Endothelial cell of umbilical vein (primary cell): Measurements from ENCODE around the gene TMEM19. TPM values are rescaled to one million over a fixed set of nuclear protein-coding genes. Genes with fewer than 3 reads are reported as not detected.

Source experiments
- BruUV-seq: library from RNA; stranded (reverse); fragments of 400-500 nt; replicated peaks from 2 replicates; lab custom pipeline; 2021; lab: Mats Ljungman, UMichigan
- CTCF ChIA-PET: fragments of 300-600, 350-600 bp; sonication (Branson Sonifier 250); formaldehyde crosslinking; loops from one replicate; lab custom pipeline; 2021; ENCODE audit warnings: antibody characterized with exemption, inconsistent platforms; lab: Charles Lee
- POLR2A ChIA-PET: fragments of 300-600, 350-600 bp; sonication (Branson Sonifier 250); formaldehyde crosslinking; loops from one replicate; lab custom pipeline; 2021; ENCODE audit warnings: antibody characterized with exemption, inconsistent platforms; lab: Charles Lee
- DNase-seq: peaks from one replicate; pipeline ENCODE4 v3.0.0-alpha.2; 2011; ENCODE audit warnings: low read depth, low spot score
- FAIRE-seq: peaks from 2 replicates; lab custom pipeline; 2011; peaks lifted over from hg19 to GRCh38; lab: Jason Lieb, UNC
- H2AFZ ChIP-seq: 2 replicates; pipeline ENCODE4 v1.6.0; 2012; ENCODE audit warnings: low read depth, low read length, control low read depth, inconsistent platforms
- H3K27ac ChIP-seq: 2 replicates; pipeline ENCODE4 v1.5.1; 2011; ENCODE audit warnings: low read depth, mild to moderate bottlenecking, control low read depth, low read length, moderate library complexity; ENCODE audit not compliant: insufficient read depth
- H3K27me3 ChIP-seq, 2 experiments: 2 replicates each; pipeline versions ENCODE4 v1.6.0 to v1.6.1; 2011; ENCODE audit warnings: low read length in 2 of 2, mixed read lengths in 1 of 2; ENCODE audit not compliant: control insufficient read depth in 2 of 2, insufficient read depth in 2 of 2
- H3K36me3 ChIP-seq, 2 experiments: 2 replicates in 1 of 2; 3 replicates in 1 of 2; pipeline ENCODE4 v1.5.1; 2011; ENCODE audit warnings: low read length in 2 of 2, mild to moderate bottlenecking in 1 of 2, moderate library complexity in 1 of 2; ENCODE audit not compliant: control insufficient read depth in 2 of 2, insufficient read depth in 2 of 2; ENCODE audit errors: extremely low read depth in 1 of 2
- H3K4me1 ChIP-seq: 3 replicates; pipeline ENCODE4 v1.5.1; 2011; ENCODE audit warnings: mild to moderate bottlenecking, low read length; ENCODE audit not compliant: control insufficient read depth, insufficient read depth; ENCODE audit errors: extremely low read depth
- H3K4me2 ChIP-seq: 2 replicates; pipeline ENCODE4 v1.6.1; 2011; ENCODE audit warnings: low read length, control low read depth, mixed read lengths; ENCODE audit not compliant: insufficient read depth
- H3K4me3 ChIP-seq, 3 experiments: fragments of 200-600 bp in 1 of 3; sonication (generic), shearing (Covaris generic) in 1 of 3; replicated peaks in 1 of 3; 2 replicates each; pipeline ENCODE4 v1.5.1; 2011 to 2016; ENCODE audit warnings: control low read depth in 3 of 3, low read length in 3 of 3, mild to moderate bottlenecking in 2 of 3, inconsistent platforms in 1 of 3, low read depth in 1 of 3, moderate library complexity in 1 of 3; ENCODE audit not compliant: insufficient read depth in 1 of 3
- H3K79me2 ChIP-seq: 2 replicates; pipeline ENCODE4 v1.6.0; 2012; ENCODE audit warnings: low read length, inconsistent platforms; ENCODE audit not compliant: control insufficient read depth, insufficient read depth
- H3K9ac ChIP-seq: replicated peaks from 2 replicates; pipeline ENCODE3; 2011; ENCODE audit warnings: low read length, control low read depth; ENCODE audit not compliant: insufficient read depth; ENCODE audit errors: extremely low read depth
- H3K9me1 ChIP-seq: replicated peaks from 3 replicates; pipeline ENCODE4 v1.6.0; 2011; ENCODE audit warnings: mild to moderate bottlenecking, low read length; ENCODE audit not compliant: control insufficient read depth, insufficient read depth; ENCODE audit errors: extremely low read depth
- H3K9me3 ChIP-seq: replicated peaks from 2 replicates; pipeline ENCODE4 v1.5.1; 2012; ENCODE audit warnings: low read length, inconsistent platforms; ENCODE audit not compliant: control insufficient read depth, insufficient read depth
- H4K20me1 ChIP-seq: replicated peaks from 2 replicates; pipeline ENCODE3; 2011; ENCODE audit warnings: mild to moderate bottlenecking, low read length; ENCODE audit not compliant: control insufficient read depth, insufficient read depth; ENCODE audit errors: extremely low read depth
- CTCF ChIP-seq, 2 donors: IDR thresholded peaks; 1 replicate in 1 of 2; 2 replicates in 1 of 2; pipeline ENCODE4 v1.5.1; 2011; ENCODE audit warnings: low read length in 2 of 2, mild to moderate bottlenecking in 2 of 2, moderate library complexity in 2 of 2, control low read depth in 1 of 2, inconsistent platforms in 1 of 2, low read depth in 1 of 2; ENCODE audit not compliant: insufficient read depth in 1 of 2; ENCODE audit errors: extremely low read depth in 1 of 2
- EZH2 ChIP-seq: IDR thresholded peaks from 2 replicates; pipeline ENCODE4 v1.6.1; 2012; ENCODE audit warnings: borderline replicate concordance, low read depth, mild to moderate bottlenecking, moderate library complexity, low read length, inconsistent platforms; ENCODE audit not compliant: severe bottlenecking
- FOS ChIP-seq: IDR thresholded peaks from 2 replicates; pipeline ENCODE4 v1.6.1; 2011; ENCODE audit warnings: mild to moderate bottlenecking, low read length, moderate library complexity, borderline replicate concordance; ENCODE audit not compliant: insufficient read depth
- GATA2 ChIP-seq: IDR thresholded peaks from 2 replicates; pipeline ENCODE4 v1.7.0; 2011; ENCODE audit warnings: low read depth, mild to moderate bottlenecking, moderate library complexity, mixed read lengths, low read length; ENCODE audit not compliant: insufficient read length, insufficient read depth
- JUN ChIP-seq: IDR thresholded peaks from 2 replicates; pipeline ENCODE4 v1.6.1; 2011; ENCODE audit warnings: borderline replicate concordance, low read depth; ENCODE audit not compliant: insufficient read length, insufficient read depth
- MAX ChIP-seq: IDR thresholded peaks from 2 replicates; pipeline ENCODE4 v1.6.1; 2011; ENCODE audit not compliant: insufficient read depth, insufficient read length
- MYC ChIP-seq: IDR thresholded peaks from one replicate; pipeline ENCODE4 v1.6.1; 2011; ENCODE audit warnings: mild to moderate bottlenecking, low read depth, low read length
- POLR2A ChIP-seq: IDR thresholded peaks from 2 replicates; pipeline ENCODE4 v1.6.1; 2012; ENCODE audit warnings: low read depth, mild to moderate bottlenecking, control low read depth, low read length
- POLR2AphosphoS5 ChIP-seq: IDR thresholded peaks from 2 replicates; pipeline ENCODE4 v1.6.1; 2012; ENCODE audit warnings: low read depth, mild to moderate bottlenecking, control low read depth, low read length, moderate library complexity; ENCODE audit not compliant: insufficient read depth
- dilution Hi-C: fragments of 300-500 bp; cut with MboI; formaldehyde crosslinking; loops from one replicate; pipeline ENCODE4 v1.15.0; 2019; ENCODE audit warnings: low sequenced_read_pairs; ENCODE audit not compliant: extremely low pct_ligation_motif_present
- intact Hi-C: fragments of 100-400 bp; cut with micrococcal nuclease; formaldehyde crosslinking; loops from one replicate; pipeline ENCODE4 v1.10.0; 2022
- polyA plus RNA-seq, 4 experiments: library from polyadenylated mRNA; depleted of rRNA in 3 of 4; stranded (reverse) in 3 of 4; unstranded in 1 of 4; fragments of >200 nt; gene quantifications; 2 replicates each; pipeline versions ENCODE4 v1.2.1 to v1.2.3, GENCODE V29; 2011 to 2012; ENCODE audit warnings: missing spikeins in 1 of 4
- total RNA-seq: library from RNA; stranded (reverse); gene quantifications from 2 replicates; pipeline ENCODE4 v1.2.3, GENCODE V29; 2021

The TMEM19 gene
- total and polyA plus RNA-seq, 2 donors (not counting 3 experiments of a cell fraction or from before 2014, with no cell fraction given) = 20.4 to 23.8 TPM

GRCh38 chr12:71671816-71672215 lies 14.1 kb upstream of the TMEM19 start:
- intact Hi-C loops (no loop called here), dilution Hi-C loops (no loop called here)
- POLR2A ChIA-PET = no interaction called here
- no peak for FAIRE-seq
- no peaks in the 10 kb centered on the region for H3K36me3 ChIP-seq
- no peak for TF ChIP-seq POLR2AphosphoS5
- no peak for TF ChIP-seq CTCF (IDR thresholded peaks at IDR 0.05; ENCODE audit: extremely low read depth in 1 of 2, insufficient read depth in 1 of 2, low read depth in 1 of 2, low read length in 2 of 2)
- TF ChIP-seq GATA2 = no peak
- no peak for TF ChIP-seq JUN
- TF ChIP-seq FOS = no peak
- TF ChIP-seq MYC = no peak
- TF ChIP-seq POLR2A = no peak
- no peak for TF ChIP-seq EZH2
- TF ChIP-seq MAX = no peak
- H3K4me2 ChIP-seq = no peak overlapping the region
- no peak overlapping the region for H3K27ac ChIP-seq
- H3K9me1 ChIP-seq = no peaks in the 10 kb centered on the region
- no peak overlapping the region for H3K4me3 ChIP-seq
- no peaks in the 10 kb centered on the region for H3K9me3 ChIP-seq
- no peaks in the 10 kb centered on the region for H3K79me2 ChIP-seq
- CTCF ChIA-PET = interaction anchor here (1.3 kb wide), 1 partner anchor 75 kb away, joined by 5 read pairs; no protein-coding TSS in a partner anchor
- H3K27me3 ChIP-seq = no peaks in the 10 kb centered on the region
- H2AFZ ChIP-seq = no peak overlapping the region
- DNase-seq = peak; percentile 21
- no peak overlapping the region for H3K9ac ChIP-seq
- BruUV-seq = no TSS peak
- H4K20me1 ChIP-seq = no peaks in the 10 kb centered on the region
- no peaks in the 10 kb centered on the region for H3K4me1 ChIP-seq
